Mucosa of rectum (tissue), 2 donors: ENCODE results near the gene UQCC2.

Experiments used
- H3K27ac ChIP-seq, 2 donors: one replicate each; pipeline ENCODE4 v1.7.0; 2013; ENCODE audit warnings: inconsistent platforms in 2 of 2, low read depth in 2 of 2, low read length in 2 of 2
- H3K27me3 ChIP-seq, 2 donors: one replicate each; pipeline ENCODE4 v1.7.0; 2013; ENCODE audit warnings: low read length in 2 of 2; ENCODE audit not compliant: control insufficient read depth in 2 of 2, insufficient read depth in 2 of 2
- H3K36me3 ChIP-seq, 2 donors: one replicate each; pipeline ENCODE4 v1.7.0; 2013; ENCODE audit warnings: low read length in 2 of 2; ENCODE audit not compliant: control insufficient read depth in 2 of 2, insufficient read depth in 2 of 2
- H3K4me1 ChIP-seq, 2 donors: one replicate each; pipeline ENCODE4 v1.7.0; 2013; ENCODE audit warnings: low read length in 2 of 2, mild to moderate bottlenecking in 1 of 2; ENCODE audit not compliant: control insufficient read depth in 2 of 2, insufficient read depth in 2 of 2
- H3K4me3 ChIP-seq, 2 donors: one replicate each; pipeline ENCODE4 v1.7.0; 2013; ENCODE audit warnings: low read length in 2 of 2
- H3K9ac ChIP-seq, 2 donors: one replicate each; pipeline ENCODE4 v1.7.0; 2013; ENCODE audit warnings: low read length in 2 of 2, low read depth in 1 of 2, mild to moderate bottlenecking in 1 of 2
- H3K9me3 ChIP-seq, 2 donors: one replicate each; pipeline ENCODE4 v1.7.0; 2013; ENCODE audit warnings: low read length in 2 of 2; ENCODE audit not compliant: control insufficient read depth in 2 of 2
- donor health status: healthy.
- donor health status: Normal muscosa, but diverticular disease.

Gene UQCC2

DNA sequence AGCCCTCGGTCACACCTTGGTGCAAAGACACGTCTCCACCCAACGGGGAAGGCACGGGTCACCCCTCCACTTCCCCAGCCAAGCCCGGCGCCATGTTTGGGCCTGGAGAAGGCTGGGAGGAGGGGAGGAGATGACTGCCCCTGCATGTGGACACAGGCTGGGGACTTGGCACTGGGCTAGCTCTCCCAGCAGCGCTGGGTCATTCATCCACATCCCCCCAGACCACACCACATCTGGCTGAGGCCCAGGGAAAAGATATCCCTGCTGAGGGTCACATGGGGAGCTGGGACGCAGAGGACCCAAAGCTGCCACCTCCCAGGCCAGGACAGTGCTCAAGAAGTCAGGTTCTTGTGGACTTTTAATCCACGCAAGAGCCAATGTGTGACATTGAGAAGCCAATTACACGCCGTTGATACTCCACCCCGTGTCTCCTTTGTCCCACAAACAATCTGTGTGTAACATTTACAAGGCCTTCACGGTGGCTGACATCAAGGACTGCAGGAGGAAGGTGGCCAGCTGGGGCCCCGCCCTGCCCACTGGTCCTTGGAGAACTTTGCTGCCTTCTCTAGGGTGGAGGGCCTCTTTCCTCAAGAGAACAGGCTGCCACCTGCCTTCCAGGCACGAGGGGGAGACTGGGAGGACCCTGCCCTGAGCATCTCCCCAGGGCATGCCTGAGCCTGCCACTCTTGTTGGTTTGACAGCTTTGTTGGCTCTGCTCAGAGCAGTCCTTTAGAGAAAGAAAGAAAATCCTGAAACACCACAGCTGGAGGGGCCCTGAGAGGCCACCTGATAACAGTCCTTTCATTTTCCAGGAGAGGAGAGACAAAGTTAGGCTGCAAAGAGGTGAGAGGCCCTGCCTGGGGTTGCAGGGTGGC lies 40.5 kb upstream of the UQCC2 start:
- Histone ChIP-seq H3K27me3 (no peaks in the 10 kb centered on the region), H3K27ac (peak overlapping the region; percentile 86 to 88), H3K9ac (peak overlapping the region in 1 of 2 donors; percentile 24), H3K4me3 (no peak overlapping the region), H3K36me3 (no peaks in the 10 kb centered on the region), H3K9me3 (no peaks in the 10 kb centered on the region), H3K4me1 (peaks cover 21 to 27% of the 10 kb centered on the region in 2 donors)

DNA sequence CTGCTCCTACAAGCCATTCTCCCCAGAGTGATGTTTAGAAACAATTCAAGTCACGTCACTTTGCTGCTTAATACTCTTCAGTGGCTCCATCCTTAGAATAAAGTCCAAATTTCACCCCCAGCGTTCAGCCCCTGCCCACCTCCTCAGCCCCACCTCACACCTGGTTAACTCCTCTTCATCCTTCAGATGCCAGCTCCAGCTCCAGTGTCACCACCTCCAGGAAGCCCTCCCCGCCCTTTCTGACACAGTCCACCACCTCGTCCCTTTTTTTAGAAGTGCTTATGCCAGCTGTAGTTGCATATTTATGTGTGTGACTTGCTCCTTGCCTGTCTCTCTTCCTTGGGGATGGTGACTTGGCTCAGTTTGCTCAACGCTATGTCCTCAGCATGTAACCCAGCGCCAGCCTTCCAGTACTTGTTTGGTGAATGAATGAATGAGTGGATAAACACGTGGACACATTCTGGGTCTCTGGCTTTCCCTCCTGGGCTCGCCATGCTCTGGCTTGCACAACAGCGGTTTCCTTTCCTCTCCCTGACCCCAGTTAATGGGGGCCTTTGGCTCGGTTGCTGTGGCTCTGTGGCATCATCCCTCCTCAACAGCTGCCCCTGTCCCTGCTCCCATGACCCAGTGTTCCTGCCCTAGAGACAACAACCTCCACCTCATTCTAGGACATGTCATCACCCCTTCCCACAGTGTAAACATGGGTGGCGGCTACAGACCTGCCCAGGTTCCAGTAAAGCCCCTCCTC lies 38.9 kb upstream of the UQCC2 start:
- no peaks in the 10 kb centered on the region for H3K9me3 ChIP-seq
- H3K27me3 ChIP-seq, result no peaks in the 10 kb centered on the region
- H3K36me3 ChIP-seq, result no peaks in the 10 kb centered on the region
- no peak overlapping the region for H3K9ac ChIP-seq
- peak overlapping the region; percentile 86 to 88 for H3K27ac ChIP-seq
- H3K4me3 ChIP-seq, result no peak overlapping the region
- peaks cover 20 to 29% of the 10 kb centered on the region in 2 donors for H3K4me1 ChIP-seq

DNA sequence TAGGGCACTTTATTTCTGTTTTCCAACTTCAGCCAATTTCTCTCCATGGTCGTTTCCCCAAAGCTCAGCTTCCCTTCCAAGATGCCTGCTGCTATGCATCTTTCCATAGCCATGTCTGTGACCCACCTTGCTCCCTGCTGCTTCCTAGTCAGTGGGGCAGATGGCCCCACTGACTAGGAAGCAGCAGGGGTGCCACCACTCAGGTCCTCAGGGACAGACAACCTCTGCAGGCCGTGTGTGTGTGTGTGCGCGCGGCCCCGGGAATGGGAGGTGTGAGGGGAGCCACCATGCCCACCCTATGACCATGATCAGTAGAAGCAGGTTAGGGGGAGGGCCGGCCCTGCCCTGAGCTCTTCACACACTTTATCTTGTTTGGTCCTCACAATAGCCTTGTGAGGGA lies 37.9 kb upstream of the UQCC2 start:
- Histone ChIP-seq H3K27me3 (no peaks in the 10 kb centered on the region), H3K27ac (no peak overlapping the region), H3K36me3 (no peaks in the 10 kb centered on the region), H3K9ac (no peak overlapping the region), H3K9me3 (no peaks in the 10 kb centered on the region), H3K4me1 (peaks cover 29 to 39% of the 10 kb centered on the region in 2 donors), H3K4me3 (no peak overlapping the region)

DNA sequence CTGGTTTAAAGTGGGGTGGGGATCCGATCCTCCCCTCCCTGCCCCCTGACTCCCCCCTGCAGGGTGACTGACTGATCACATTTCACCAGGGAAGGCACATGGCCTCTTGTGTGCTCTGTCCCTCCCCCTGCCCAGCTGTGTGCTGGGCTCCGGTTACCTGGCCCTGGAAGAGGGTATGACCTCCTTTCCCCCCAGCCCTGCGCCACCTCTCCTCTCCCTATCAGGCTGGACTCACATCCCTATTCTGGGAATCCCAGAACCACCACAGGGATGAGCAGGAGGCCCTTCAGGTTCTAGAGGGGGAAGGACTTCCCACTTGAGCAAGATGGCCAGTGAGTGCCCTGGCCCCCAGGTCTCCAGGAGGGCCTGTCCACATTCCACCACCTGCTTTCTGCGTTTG lies 37.3 kb upstream of the UQCC2 start:
- no peak overlapping the region for H3K9ac ChIP-seq
- H3K27me3 ChIP-seq, result no peaks in the 10 kb centered on the region
- peaks cover 31 to 45% of the 10 kb centered on the region in 2 donors for H3K4me1 ChIP-seq
- H3K9me3 ChIP-seq, result no peaks in the 10 kb centered on the region
- no peak overlapping the region for H3K27ac ChIP-seq
- H3K36me3 ChIP-seq, result no peaks in the 10 kb centered on the region
- no peak overlapping the region for H3K4me3 ChIP-seq

DNA sequence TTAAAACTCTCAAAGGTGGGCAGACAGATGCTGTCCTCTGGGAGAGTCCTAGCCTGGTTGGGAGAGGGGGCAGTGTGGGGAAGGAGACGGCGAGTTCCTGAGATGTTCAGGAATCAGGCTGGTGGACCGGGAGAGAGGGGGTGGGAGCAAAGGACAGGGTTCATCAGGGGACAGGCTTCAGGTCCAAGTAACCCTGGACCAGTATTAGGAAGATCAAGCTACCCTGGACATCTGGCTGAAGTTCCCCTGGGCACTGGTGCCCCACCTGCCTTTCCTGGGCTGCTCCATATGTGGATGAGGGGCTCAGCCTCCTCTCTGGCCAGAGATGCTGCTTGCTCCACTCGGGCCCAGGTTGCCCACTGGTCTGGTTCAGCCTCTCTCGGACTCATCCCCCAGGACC lies 36.3 kb upstream of the UQCC2 start:
- H3K27me3 ChIP-seq, result no peaks in the 10 kb centered on the region
- H3K4me3 ChIP-seq, result no peak overlapping the region
- H3K27ac ChIP-seq, result no peak overlapping the region
- no peaks in the 10 kb centered on the region for H3K9me3 ChIP-seq
- H3K4me1 ChIP-seq, result peaks cover 31 to 45% of the 10 kb centered on the region in 2 donors
- no peak overlapping the region for H3K9ac ChIP-seq
- H3K36me3 ChIP-seq, result no peaks in the 10 kb centered on the region

- no peaks in the 10 kb centered on the region for H3K27me3 ChIP-seq
- peaks cover 24 to 36% of the 10 kb centered on the region in 2 donors for H3K4me1 ChIP-seq
- H3K9ac ChIP-seq, result peak within 1 kb of the TSS in 1 of 2 donors; percentile 49
- no peaks in the 10 kb centered on the region for H3K9me3 ChIP-seq
- H3K27ac ChIP-seq, result peak within 1 kb of the TSS; percentile 66 to 77
- H3K4me3 ChIP-seq, result peak within 1 kb of the TSS; percentile 1 to 15
- H3K36me3 ChIP-seq, result no peaks in the 10 kb centered on the region
Measured at GRCh38 chr6:33746651-33747100, 35.2 kb upstream of the UQCC2 start, which contains the start of gene IP6K3. IP6K3 (minus strand) TSS chr6:33746905; CDS start chr6:33735476, 11,429 bp downstream.

- Histone ChIP-seq H3K27ac (peak overlapping the region; percentile 66 to 77), H3K4me3 (peak overlapping the region; percentile 1 to 15), H3K27me3 (no peaks in the 10 kb centered on the region), H3K9me3 (no peaks in the 10 kb centered on the region), H3K9ac (peak overlapping the region in 1 of 2 donors; percentile 49), H3K4me1 (peaks cover 19 to 30% of the 10 kb centered on the region in 2 donors), H3K36me3 (no peaks in the 10 kb centered on the region)
Measured at GRCh38 chr6:33746036-33746600, 34.6 kb upstream of the UQCC2 start.

GRCh38 chr6:33745548-33745947 lies 34.0 kb upstream of the UQCC2 start:
- Histone ChIP-seq H3K9me3 (no peaks in the 10 kb centered on the region), H3K4me1 (peaks cover 14 to 24% of the 10 kb centered on the region in 2 donors), H3K9ac (peak overlapping the region; percentile 17 to 60), H3K27me3 (no peaks in the 10 kb centered on the region), H3K36me3 (no peaks in the 10 kb centered on the region), H3K4me3 (peak overlapping the region in 1 of 2 donors; percentile 1), H3K27ac (peak overlapping the region; percentile 66 to 77)

DNA sequence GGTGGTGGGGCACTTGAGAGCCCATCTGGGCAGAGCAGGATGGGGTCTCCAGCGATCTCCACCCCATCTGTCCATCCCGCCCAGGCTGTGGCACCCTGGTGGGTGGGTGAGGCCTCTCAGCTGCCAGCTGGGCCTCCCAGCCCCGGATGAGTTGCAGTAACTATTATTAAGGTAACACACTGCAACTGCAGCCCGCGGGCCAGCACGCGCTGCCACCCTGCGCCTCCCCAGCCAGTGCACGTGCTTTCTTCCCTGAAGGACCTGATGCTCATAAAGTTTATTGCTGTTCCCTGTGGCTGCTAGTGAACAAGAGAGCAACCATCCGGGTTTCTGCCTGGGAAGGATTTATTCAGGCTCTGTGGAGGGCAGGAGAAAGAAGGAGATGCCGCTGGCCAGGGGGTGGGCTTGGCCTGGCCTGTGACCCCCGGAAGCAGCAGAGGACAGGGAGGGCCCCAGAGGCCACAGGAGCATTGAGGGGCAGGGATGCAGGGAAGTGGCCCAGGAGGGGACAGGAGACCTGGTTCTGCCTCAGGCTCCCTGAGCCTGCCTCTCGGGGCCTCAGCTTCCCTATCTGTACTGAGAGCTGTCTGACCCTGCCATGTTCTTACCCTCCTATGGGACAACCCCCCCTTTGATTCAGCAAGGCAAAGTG lies 33.5 kb upstream of the UQCC2 start:
- Histone ChIP-seq H3K27ac (peak overlapping the region; percentile 66 to 77), H3K27me3 (no peaks in the 10 kb centered on the region), H3K9me3 (no peaks in the 10 kb centered on the region), H3K36me3 (no peaks in the 10 kb centered on the region), H3K9ac (peak overlapping the region; percentile 34 to 60), H3K4me1 (peaks cover 14 to 23% of the 10 kb centered on the region in 2 donors), H3K4me3 (no peak overlapping the region)
